ENCODE data around the gene HMG20A. TPM values are rescaled to one million over a fixed set of nuclear protein-coding genes. Genes with fewer than 3 reads are reported as not detected.

Gene HMG20A
- total RNA-seq, 1 experiment from 2014 or later: 60.2 TPM

- no peaks in the 10 kb centered on the region for H3K27me3 ChIP-seq (ENCODE audit: insufficient read depth, low read length)
- peaks cover 56 to 57% of the 10 kb centered on the region in 2 experiments for H3K4me1 Mint-ChIP-seq
- H3T11ph ChIP-seq (ENCODE audit: low read length): no peak overlapping the region
- H3K36me3 Mint-ChIP-seq (ENCODE audit: insufficient read depth in 1 of 3, low read depth in 3 of 3): peaks cover 0 to 8% (median 0%) of the 10 kb centered on the region in 3 experiments; a peak in 3 of 7 replicates
- no CpG with 5 or more reads among the region's 4 CpGs for WGBS (ENCODE audit: extremely low coverage, insufficient read length, low lambda C conversion rate)
- H3K27ac Mint-ChIP-seq: peak overlapping the region in 1 of 3 experiments; percentile 14; a peak in 1 of 7 replicates
- H3K14ac ChIP-seq (ENCODE audit: insufficient read depth, low read length): no peak overlapping the region
- H3K79me2 ChIP-seq (ENCODE audit: insufficient read depth, low read length): no peaks in the 10 kb centered on the region
- H3K4me3 Mint-ChIP-seq: no peak overlapping the region
- no peak overlapping the region for H3K23ac ChIP-seq (ENCODE audit: insufficient read length, low read depth, low read length)
- no peak overlapping the region for H4K91ac ChIP-seq (ENCODE audit: insufficient read length, low read depth, low read length)
- H2AFZ ChIP-seq (ENCODE audit: low read length): no peak overlapping the region
- no peak overlapping the region for H2BK15ac ChIP-seq (ENCODE audit: low read depth, low read length)
- H3K4me2 ChIP-seq (ENCODE audit: insufficient read depth, insufficient read length, low read length): no peak overlapping the region
- no peak overlapping the region for H2BK5ac ChIP-seq (ENCODE audit: insufficient read length, low read length)
- H2BK12ac ChIP-seq (ENCODE audit: insufficient read length, low read depth, low read length): no peak overlapping the region
- H3K9ac ChIP-seq (ENCODE audit: extremely low read depth, insufficient read length, low read length): no peak overlapping the region
- TF ChIP-seq CTCF (conservative IDR thresholded peaks at IDR 0.05): no peak
- no peak overlapping the region for H4K8ac ChIP-seq (replicated peaks; ENCODE audit: insufficient read length, low read depth, low read length)
- no peak for DNase-seq
- no peak overlapping the region for H2BK120ac ChIP-seq (ENCODE audit: low read depth, low read length, poor library complexity, severe bottlenecking)
- no peak overlapping the region for H2AK5ac ChIP-seq (ENCODE audit: insufficient read length, low read length)
- H3K79me1 ChIP-seq (ENCODE audit: insufficient read depth, low read depth, low read length, poor library complexity, severe bottlenecking): no peaks in the 10 kb centered on the region
- H3K23me2 ChIP-seq (ENCODE audit: insufficient read length, low read depth, low read length, poor library complexity, severe bottlenecking): no peaks in the 10 kb centered on the region
- H3K56ac ChIP-seq (ENCODE audit: insufficient read length, low read depth, low read length): no peak overlapping the region
- H3K27ac ChIP-seq (ENCODE audit: insufficient read length, low read depth, low read length): no peak overlapping the region
- no peak overlapping the region for H3K4ac ChIP-seq (ENCODE audit: low read depth, low read length)
- H2BK20ac ChIP-seq (ENCODE audit: low read depth, low read length, poor library complexity, severe bottlenecking): no peak overlapping the region
- no peaks in the 10 kb centered on the region for H3K27me3 Mint-ChIP-seq (ENCODE audit: low read depth)
- peaks cover 2 to 4% of the 10 kb centered on the region in 2 experiments; a peak in 3 of 5 replicates for H3K9me3 Mint-ChIP-seq
- H4K5ac ChIP-seq (ENCODE audit: insufficient read length, low read depth, low read length): no peak overlapping the region
- peaks cover 18% of the 10 kb centered on the region for H3K4me1 ChIP-seq (ENCODE audit: insufficient read depth, low read length)
- no peaks in the 10 kb centered on the region for H4K20me1 ChIP-seq (ENCODE audit: control insufficient read depth, insufficient read depth, insufficient read length)
- H3K9me3 ChIP-seq (ENCODE audit: control insufficient read depth, low read depth, low read length): no peaks in the 10 kb centered on the region
- no peak overlapping the region for H3K18ac ChIP-seq (ENCODE audit: insufficient read length, low read depth, low read length)
Measured at GRCh38 chr15:77513226-77513625, 92.5 kb downstream of the HMG20A start.

Data from H9 (cell line).